ENCODE data around the gene ZNF180. TPM values are rescaled to one million over a fixed set of nuclear protein-coding genes. Genes with fewer than 3 reads are reported as not detected.
A peak's percentile ranks its signal among the peaks of the same experiment; 100 is the strongest.
"Not testable (repeated sequence)": the region's sequence is repeated elsewhere in the genome, so short reads cannot be mapped to it uniquely, and the experiment has no call there.

Gene ZNF180
- total and polyA plus RNA-seq, 3 donors from 2014 or later = 4.7 to 8.9 (median 6.9) TPM

DNA sequence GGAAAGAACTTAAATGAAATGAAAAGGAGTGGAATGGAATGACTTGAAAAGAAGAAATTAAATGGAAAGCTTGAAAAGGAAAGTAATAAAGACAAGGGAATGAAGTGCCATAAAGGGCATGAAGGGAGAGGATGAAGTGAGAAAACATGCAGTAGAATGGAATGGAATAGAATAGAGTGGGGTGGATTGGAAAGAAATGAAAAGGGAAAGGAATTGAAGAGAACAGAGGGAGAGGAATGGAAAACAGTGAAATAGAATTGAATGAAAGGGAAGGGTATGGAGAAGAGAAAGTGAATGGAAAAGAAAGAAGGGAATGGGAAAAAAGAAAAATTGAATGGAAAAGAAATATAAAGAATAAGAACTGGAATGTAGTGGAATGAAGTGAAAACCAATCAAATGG is 9.2 kb upstream of the ZNF180 start:
- H3K4me3 ChIP-seq = no peak overlapping the region
- no peaks in the 10 kb centered on the region for H3K36me3 ChIP-seq (ENCODE audit: low read depth, missing control alignments)
- intact Hi-C loops (cut with DNase I; ENCODE audit: low total_unique reads) = no loop called here
- TF ChIP-seq POLR2A (IDR thresholded peaks at IDR 0.05) = no peak
- TF ChIP-seq, protein P1, sequence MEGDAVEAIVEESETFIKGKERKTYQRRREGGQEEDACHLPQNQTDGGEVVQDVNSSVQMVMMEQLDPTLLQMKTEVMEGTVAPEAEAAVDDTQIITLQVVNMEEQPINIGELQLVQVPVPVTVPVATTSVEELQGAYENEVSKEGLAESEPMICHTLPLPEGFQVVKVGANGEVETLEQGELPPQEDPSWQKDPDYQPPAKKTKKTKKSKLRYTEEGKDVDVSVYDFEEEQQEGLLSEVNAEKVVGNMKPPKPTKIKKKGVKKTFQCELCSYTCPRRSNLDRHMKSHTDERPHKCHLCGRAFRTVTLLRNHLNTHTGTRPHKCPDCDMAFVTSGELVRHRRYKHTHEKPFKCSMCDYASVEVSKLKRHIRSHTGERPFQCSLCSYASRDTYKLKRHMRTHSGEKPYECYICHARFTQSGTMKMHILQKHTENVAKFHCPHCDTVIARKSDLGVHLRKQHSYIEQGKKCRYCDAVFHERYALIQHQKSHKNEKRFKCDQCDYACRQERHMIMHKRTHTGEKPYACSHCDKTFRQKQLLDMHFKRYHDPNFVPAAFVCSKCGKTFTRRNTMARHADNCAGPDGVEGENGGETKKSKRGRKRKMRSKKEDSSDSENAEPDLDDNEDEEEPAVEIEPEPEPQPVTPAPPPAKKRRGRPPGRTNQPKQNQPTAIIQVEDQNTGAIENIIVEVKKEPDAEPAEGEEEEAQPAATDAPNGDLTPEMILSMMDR (IDR thresholded peaks at IDR 0.05) = no peak
- DNase-seq = no peak
- H3K27me3 ChIP-seq = no peaks in the 10 kb centered on the region
- no peaks in the 10 kb centered on the region for H3K4me1 ChIP-seq
- no peaks in the 10 kb centered on the region for H3K9me3 ChIP-seq
- no peak overlapping the region for H3K27ac ChIP-seq

DNA sequence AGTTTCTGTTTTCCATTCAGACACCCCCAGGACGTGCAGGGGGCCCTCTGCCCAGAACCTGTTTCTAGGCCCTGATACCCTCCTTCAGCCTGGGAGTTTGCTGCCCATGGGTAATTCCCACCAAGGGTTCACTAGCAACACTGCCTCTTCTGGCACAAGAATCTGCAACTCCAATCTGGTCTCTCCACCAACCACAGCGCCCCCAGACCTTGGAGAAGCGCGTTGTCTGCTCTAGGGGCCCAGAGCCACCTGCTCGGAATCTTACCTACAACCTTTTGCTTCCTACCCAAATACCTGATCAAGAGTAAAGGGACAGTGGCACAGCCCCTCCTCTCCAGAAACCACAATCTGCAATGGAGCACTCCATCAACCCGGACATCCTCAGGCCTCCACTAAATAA is 763 bp downstream of the ZNF180 start:
- H3K9me3 ChIP-seq = no peaks in the 10 kb centered on the region
- no peak overlapping the region for H3K27ac ChIP-seq
- 14 to 15% methylated on average over 6 of the region's 6 CpGs for WGBS, 2 donors
- intact Hi-C loops (cut with DNase I; ENCODE audit: low total_unique reads) = no loop called here
- peak overlapping the region; percentile 70 to 78 for H3K4me3 ChIP-seq
- DNase-seq = no peak
- H3K27me3 ChIP-seq = no peaks in the 10 kb centered on the region
- H3K4me1 ChIP-seq = peaks cover 9% of the 10 kb centered on the region
- H3K36me3 ChIP-seq (ENCODE audit: low read depth, missing control alignments) = no peaks in the 10 kb centered on the region
- TF ChIP-seq POLR2A (IDR thresholded peaks at IDR 0.05) = no peak
- TF ChIP-seq, protein P1 (IDR thresholded peaks at IDR 0.05) = no peak

DNA sequence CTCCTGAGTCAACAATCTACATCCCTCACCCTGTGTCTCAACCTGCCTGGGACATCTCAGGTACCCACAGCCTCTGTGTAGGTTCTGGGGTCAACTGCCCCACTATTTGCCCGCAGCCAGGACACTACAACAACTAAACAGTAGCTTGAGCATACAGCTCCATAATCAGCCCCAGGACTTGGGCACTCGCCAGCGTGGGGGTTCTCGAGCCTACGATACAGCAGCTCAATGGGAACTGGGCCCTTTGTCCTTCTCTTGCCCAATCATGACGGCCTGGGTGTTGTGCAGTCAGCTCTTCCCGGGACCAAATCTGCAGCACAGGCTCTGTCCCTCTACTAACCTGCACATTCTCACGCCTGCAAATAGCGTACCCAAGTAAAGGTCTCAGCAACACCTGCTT is 1.3 kb downstream of the ZNF180 start:
- Histone ChIP-seq H3K36me3 (ENCODE audit: low read depth, missing control alignments) (no peaks in the 10 kb centered on the region), H3K9me3 (no peaks in the 10 kb centered on the region), H3K4me3 (no peak overlapping the region), H3K27me3 (no peaks in the 10 kb centered on the region), H3K4me1 (peaks cover 9% of the 10 kb centered on the region), H3K27ac (no peak overlapping the region)
- no peak for DNase-seq
- 65 to 67% methylated on average over 9 of the region's 9 CpGs for WGBS, 2 donors
- intact Hi-C loops (cut with DNase I; ENCODE audit: low total_unique reads) = no loop called here
- no peak for TF ChIP-seq POLR2A (IDR thresholded peaks at IDR 0.05)

DNA sequence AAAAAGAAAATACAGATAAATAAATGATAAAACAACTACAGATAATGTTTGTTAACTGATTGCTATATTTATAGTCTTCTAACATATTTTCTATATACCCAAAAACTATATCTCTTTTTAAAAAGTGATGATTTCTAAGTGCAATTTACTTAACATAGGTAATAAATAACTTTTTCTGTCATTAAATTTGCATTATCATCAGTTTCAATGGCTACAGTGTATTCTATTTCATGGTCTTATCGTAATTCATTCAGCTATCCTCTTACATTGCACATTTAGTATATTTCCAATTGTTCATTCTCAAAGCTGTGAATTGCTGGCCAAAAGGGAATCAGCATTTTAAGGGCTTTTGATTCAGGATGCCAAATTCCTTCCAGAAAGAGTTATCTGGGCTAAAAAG is 3.6 kb downstream of the ZNF180 start:
- WGBS, 2 donors = 84 to 88% methylated on average over 1 of the region's 1 CpG
- H3K4me1 ChIP-seq = peaks cover 9% of the 10 kb centered on the region
- no peak overlapping the region for H3K4me3 ChIP-seq
- no peak for DNase-seq
- no peaks in the 10 kb centered on the region for H3K27me3 ChIP-seq
- H3K9me3 ChIP-seq = no peaks in the 10 kb centered on the region
- H3K27ac ChIP-seq = no peak overlapping the region
- H3K36me3 ChIP-seq (ENCODE audit: low read depth, missing control alignments) = no peaks in the 10 kb centered on the region
- intact Hi-C loops (cut with DNase I; ENCODE audit: low total_unique reads) = no loop called here
- no peak for TF ChIP-seq POLR2A (IDR thresholded peaks at IDR 0.05)
- TF ChIP-seq, protein P1 (IDR thresholded peaks at IDR 0.05) = no peak

DNA sequence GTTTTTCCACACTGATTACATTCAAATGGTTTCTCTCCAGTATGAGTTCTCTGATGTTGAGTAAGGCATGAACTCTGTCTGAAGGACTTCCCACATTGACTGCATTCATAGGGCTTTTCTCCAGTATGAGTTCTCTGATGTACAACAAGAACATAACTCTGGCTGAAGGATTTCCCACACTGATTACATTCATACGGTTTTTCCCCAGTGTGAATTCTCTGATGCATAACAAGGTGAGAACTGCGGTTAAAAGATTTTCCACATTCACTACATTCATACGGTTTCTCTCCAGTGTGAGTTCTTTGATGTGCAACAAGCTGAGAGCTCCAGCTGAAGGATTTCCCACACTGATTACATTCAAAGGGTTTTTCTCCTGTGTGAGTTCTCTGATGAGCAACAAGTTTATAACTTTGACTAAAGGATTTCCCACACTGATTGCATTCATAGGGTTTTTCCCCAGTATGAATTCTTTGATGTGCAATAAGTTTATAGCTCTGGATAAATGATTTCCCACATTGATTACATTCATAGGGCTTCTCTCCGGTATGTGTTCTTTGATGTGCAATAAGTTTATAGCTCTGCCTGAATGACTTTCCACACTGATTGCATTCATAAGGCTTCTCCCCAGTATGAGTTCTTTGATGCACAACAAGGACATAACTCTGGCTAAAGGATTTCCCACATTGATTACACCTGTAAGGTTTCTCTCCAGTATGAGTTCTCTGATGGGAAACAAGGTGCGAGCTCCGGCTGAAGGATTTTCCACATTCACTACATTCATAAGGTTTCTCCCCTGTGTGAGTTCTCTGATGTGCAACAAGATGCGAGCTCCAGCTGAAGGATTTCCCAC is 23.5 kb downstream of the ZNF180 start:
- DNase-seq = no peak
- intact Hi-C loops (cut with DNase I; ENCODE audit: low total_unique reads) = no loop called here
- no peak overlapping the region for H3K4me3 ChIP-seq
- 96 to 97% methylated on average over 7 of the region's 7 CpGs for WGBS, 2 donors
- TF ChIP-seq, protein P1 (IDR thresholded peaks at IDR 0.05) = no peak
- TF ChIP-seq POLR2A (IDR thresholded peaks at IDR 0.05) = no peak
- peaks cover 8% of the 10 kb centered on the region for H3K9me3 ChIP-seq
- H3K4me1 ChIP-seq = no peaks in the 10 kb centered on the region
- H3K27ac ChIP-seq = no peak overlapping the region
- H3K27me3 ChIP-seq = no peaks in the 10 kb centered on the region
- H3K36me3 ChIP-seq (ENCODE audit: low read depth, missing control alignments) = no peaks in the 10 kb centered on the region

DNA sequence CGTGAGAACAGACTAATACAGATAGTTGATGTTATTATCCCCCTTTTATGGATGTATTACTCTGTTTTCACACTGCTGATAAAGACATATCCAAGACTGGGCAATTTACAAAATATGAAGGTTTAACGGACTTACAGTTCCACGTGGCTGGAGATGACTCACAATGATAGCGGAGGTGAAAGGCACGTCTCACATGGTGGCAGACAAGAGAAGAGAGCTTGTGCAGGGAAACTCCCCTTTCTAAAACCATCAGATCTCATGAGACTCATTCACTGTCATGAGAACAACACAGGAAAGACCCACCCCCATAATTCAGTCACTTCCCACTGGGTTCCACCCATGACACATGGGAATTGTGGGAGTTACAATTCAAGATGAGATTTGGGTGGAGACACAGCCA is 31.6 kb downstream of the ZNF180 start:
- DNase-seq; H3K27me3 ChIP-seq; H3K9me3 ChIP-seq; intact Hi-C loops (cut with DNase I; ENCODE audit: low total_unique reads); H3K4me1 ChIP-seq; H3K36me3 ChIP-seq (ENCODE audit: low read depth, missing control alignments); H3K27ac ChIP-seq; H3K4me3 ChIP-seq: not testable (repeated sequence)
- 62 to 87% methylated on average over 5 of the region's 5 CpGs for WGBS, 2 donors

DNA sequence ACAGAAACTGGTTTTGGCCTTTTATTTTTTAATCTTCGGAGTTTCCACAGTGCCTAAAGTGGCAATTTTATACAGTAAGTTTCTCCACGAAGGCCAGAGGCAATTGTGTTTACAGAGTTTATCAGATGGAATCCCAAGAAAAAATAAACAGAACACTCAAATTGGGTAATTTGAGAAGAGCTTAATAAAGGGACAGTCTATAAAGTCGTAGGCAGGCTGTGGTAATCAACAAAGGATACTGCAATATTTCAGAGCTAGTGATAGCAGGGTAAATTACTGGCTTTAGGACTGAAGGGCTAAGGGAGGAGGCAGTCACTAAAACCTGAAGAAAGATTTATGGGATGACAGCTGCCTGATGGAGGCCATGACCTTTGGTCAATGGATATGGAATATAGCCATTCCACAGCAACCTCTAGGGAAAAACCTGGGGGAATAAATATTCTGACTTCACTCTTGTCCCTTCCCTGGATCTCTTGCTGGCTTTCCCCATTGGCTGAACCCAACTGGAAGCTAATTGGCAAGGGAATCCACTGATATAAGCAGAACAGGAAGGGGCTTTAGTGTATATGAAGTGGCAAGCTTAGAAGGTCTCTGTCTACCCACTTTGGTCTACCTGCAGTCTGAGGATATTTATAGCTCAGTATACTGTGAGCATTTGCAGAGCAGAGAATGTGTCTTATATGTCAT is 37.6 kb downstream of the ZNF180 start:
- H3K4me1 ChIP-seq; H3K27ac ChIP-seq; H3K36me3 ChIP-seq (ENCODE audit: low read depth, missing control alignments); intact Hi-C loops (cut with DNase I; ENCODE audit: low total_unique reads); H3K9me3 ChIP-seq; H3K27me3 ChIP-seq; DNase-seq; H3K4me3 ChIP-seq: not testable (repeated sequence)
- 55% methylated on average over 3 of the region's 3 CpGs for WGBS, 2 donors

DNA sequence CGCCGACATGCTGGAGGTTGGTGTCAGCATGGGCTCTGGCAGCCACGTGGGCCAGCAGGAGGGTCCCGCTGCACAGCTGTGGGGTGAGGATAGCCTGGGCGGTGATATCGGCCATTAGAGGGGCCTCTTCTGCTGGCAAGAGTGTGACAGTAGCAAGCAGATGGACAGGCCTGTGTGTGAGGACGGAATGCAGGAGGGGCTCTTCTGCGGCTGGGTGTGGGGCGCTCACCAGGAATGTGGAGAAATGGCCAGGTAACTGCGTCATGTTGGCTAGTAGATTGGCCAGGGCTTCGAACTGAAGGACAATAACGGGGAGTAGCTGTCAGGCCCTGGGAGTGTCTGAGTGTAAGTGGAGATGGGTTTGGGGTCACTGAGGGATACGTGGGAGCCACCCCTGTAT is 44.3 kb downstream of the ZNF180 start:
- DNase-seq, H3K9me3 ChIP-seq: not testable (repeated sequence)
- WGBS, 2 donors = 29 to 70% methylated on average over 3 to 4 of the region's 13 CpGs

More for the DNA sequence above, 44.3 kb downstream of the ZNF180 start:
- H3K27me3 ChIP-seq; H3K36me3 ChIP-seq (ENCODE audit: low read depth, missing control alignments); intact Hi-C loops (cut with DNase I; ENCODE audit: low total_unique reads); H3K4me1 ChIP-seq; H3K4me3 ChIP-seq; H3K27ac ChIP-seq: not testable (repeated sequence)
